ENCODE data around the gene HECTD4.

The HECTD4 gene

GRCh38 chr12:112317481-112317880 lies 64.8 kb downstream of the HECTD4 start:
- DNase-seq, result no peak

- DNase-seq, result no peak
These were observed 67.2 kb downstream of the HECTD4 start for GRCh38 chr12:112314981-112315380.

DNA sequence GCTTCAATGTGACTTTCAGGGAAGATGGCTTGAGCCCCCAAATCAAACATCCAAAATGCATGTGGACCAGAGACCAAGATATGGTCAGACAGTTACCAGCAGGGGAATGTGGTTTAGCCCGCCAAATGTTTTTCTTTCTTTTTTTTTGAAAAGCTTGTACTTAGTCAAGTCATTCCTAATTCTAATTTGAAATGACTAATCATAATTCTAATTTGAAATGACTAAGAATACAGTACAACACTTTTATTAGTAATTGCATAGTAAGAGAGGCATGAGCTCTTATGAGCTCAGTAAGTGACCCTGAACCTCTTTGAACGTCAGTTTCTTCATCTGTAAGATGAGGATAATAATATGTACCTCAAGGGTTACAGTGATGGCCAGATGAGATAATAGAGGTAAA lies 72.4 kb downstream of the HECTD4 start:
- no peak for DNase-seq

DNA sequence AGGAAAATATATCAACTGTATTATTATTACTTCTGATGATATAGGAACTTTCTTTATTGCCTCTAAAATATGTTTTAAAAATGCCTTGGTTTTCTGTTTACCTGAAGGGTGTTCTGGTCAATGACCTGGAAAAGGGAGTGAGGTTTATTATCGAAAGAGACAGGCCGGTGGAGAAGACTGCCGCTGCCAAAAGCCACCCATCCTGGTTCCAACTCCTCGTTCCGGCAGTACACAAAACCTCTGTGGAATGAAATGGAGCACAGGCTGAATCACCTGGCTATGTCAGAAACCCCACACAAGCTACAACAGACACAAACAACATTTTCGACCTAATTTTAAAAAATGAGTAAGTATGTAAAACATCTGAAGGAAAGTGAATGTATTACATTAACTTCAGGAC lies 73.6 kb downstream of the HECTD4 start:
- no peak for DNase-seq

DNA sequence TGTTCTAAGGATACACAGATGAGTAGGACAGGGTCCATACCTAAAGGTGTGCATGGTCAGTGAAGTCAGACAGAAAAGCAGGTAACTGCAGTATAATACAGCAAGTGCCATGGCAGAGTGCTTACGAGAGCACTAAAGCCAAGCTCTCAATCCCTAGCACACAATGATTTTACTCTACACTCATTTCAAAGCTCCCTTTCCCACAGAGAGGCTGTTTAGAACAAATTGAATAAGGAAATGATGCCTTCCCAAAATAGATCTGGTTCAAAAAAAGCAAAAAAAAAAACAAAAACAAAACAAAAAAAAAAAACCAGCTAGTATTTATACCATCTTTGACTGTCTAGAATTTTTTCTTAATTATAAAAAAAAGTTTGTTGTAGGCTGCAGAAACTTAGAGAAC lies 74.1 kb downstream of the HECTD4 start:
- DNase-seq, result no peak

DNA sequence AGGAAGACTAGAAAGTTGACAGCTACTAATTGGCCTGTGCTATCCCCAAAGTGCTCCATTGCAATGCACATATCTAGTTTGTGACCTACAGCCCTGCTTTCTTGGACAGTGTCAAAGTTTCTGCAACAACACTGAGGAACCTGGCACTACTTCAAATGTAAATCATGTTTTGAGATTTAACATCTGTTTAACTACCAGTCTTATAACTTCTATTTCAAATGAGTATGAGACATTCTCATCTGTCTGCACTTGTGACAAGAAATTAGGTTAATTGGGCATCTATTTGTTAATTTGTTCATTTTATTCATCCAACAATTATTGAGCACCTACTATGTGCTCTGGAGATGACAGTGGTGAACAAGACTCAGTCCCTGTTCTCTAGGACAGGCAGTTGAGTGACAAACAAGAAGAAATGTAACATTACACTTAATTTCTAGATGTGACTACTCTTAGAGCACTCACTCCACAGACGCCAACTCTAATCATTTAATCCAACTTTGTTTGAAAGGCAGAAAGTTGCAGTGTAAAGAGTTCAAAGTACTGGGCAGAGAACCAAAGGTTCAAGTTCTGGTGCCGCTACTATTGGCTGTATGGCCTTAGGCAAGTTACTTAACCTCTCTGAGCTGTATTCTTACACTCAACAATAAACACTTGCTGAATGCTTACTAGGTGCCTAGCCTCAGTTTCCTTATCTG lies 74.8 kb downstream of the HECTD4 start:
- DNase-seq, result no peak

- no peak for DNase-seq
These were observed 76.3 kb downstream of the HECTD4 start for GRCh38 chr12:112305951-112306350.

- no peak for DNase-seq
These were observed 77.8 kb downstream of the HECTD4 start for GRCh38 chr12:112304436-112304835.

GRCh38 chr12:112303799-112304198 lies 78.4 kb downstream of the HECTD4 start:
- no peak for DNase-seq

DNA sequence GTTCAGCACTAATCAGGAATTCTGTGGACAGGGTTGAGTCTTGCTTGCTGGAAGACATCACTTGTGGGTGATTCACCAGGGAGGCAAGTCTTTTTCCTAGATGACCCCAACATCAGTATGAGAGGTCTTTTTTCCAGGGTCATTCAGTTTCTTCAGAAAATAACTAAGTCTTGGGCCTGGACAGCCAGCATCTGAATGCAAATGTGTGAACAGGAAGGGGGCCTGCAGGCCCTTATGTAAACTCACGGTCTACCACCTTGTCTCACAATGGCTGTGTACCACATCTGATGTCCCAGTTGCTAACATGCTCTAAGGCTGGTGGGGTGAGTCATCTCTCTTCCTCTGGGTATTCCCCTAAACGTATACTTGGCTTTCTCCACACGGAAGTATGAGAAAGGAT lies 79.2 kb downstream of the HECTD4 start:
- DNase-seq, result peak; percentile 59

- DNase-seq, result no peak
These were observed 82.5 kb downstream of the HECTD4 start for GRCh38 chr12:112299704-112300103.

- no peak for DNase-seq
These were observed 85.0 kb downstream of the HECTD4 start for GRCh38 chr12:112297188-112297587.

DNA sequence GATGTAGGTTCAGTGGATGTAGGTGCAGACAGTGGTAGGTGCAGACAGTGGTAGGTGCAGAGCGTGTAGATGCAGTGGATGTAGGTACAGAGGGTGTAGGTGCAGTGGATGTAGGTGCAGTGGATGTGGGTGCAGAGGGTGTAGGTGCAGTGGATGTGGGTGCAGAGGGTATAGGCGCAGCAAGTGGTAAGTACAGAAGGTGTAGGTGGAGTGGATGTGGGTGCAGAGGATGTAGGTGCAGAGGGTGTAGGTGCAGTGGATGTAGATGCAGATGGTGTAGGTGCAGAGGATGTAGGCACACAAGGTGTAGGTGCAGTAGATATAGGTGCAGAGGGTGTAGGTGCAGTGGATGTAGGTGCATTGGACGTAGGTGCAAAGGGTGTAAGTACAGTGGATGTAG lies 86.0 kb downstream of the HECTD4 start:
- no peak for DNase-seq

DNA sequence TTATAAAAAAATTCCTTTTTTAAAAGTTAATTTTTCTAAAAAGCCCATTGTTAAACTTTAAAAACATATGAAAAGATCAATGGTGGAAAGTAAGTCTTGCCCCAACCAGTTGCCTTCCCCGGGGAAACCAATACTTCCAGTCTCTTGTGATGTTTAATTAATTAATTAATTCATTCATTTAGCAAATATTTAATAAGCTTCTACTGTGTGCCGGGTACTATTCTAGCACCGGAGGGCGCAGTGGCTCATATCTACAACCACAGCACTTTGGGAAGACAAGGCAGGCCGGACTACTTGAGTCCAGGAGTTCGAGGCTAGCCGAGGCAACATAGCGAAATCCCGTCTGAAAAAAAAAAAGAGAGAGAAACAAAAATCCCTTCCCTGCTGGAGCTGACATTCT lies 87.4 kb downstream of the HECTD4 start:
- DNase-seq, result no peak

DNA sequence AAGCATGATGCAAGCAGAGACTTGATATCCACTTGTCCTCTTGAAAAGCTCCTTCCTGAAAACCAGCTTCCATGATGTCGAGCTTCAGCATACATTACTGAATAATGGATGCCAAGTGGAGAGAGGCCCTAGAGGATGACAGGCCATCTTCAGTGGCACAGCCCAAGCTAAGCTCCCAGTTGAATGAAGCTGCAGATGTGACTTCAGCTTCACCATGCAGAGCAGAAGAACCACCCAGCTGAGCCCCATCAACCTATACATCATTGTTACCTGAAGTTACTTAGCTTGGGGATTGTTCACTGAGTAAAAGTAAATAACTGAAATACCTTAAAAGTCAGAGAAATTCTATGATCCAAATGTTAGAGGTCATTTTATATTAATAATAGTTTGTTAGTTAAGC lies 93.6 kb downstream of the HECTD4 start:
- no peak for DNase-seq

DNA sequence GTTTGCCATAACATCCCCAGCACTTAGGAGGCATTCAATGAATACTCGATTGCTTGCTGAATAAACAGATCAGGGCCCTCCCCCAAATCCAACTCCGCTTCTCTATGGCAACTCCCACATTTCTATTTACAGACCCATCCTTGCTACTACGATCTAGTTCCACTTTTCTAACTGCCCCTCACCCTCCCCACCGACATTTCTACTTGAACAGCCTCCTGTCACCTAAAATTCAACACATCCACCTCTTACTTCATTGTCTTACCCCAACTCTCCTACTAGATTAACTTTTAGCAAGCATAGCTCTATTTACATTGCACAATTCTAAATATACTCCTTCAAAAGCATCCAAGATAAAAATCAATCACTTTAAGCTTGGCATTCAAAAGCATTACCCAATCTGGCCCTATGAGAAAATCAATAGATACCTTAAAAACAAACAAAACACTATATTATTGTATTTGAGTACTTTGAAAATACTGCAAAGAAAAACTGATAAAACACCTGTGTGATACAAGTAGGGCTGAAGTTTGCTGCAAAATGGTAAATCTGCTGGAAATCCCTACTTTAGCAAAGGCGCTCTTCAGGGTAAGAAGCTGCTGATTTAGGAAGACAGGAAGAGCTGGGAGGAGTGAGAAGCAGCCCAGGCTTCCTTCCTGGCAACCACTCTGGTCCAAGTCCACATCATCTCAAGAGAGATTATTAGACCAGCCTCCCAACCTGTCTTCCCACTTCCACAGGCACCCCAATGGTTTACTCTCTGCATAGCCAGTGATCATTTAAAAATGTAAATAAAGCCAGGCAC lies 96.4 kb downstream of the HECTD4 start:
- no peak for DNase-seq

DNA sequence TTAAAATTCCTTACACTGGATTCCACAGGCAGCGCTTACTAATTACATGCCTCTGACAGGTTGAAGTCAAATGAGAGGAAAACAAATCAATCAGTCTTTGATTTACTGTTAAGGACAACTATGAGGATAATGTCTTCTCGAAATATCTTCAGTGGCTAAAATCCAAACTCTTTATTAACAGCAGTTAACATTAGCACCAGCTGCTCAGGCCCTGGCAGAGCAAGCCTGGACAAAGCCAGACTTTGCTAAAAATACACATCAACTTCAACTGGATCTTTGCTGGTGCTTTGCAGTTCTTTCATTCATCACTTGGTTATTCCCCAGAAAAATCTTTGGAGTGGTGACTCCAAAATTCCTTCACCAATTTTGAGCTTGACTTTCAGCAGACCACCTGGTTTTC lies 98.7 kb downstream of the HECTD4 start:
- DNase-seq, result no peak

GRCh38 chr12:112282920-112283319 lies 99.3 kb downstream of the HECTD4 start:
- DNase-seq, result no peak

- no peak for DNase-seq
These were observed 106.4 kb downstream of the HECTD4 start for GRCh38 chr12:112275836-112276235.

DNA sequence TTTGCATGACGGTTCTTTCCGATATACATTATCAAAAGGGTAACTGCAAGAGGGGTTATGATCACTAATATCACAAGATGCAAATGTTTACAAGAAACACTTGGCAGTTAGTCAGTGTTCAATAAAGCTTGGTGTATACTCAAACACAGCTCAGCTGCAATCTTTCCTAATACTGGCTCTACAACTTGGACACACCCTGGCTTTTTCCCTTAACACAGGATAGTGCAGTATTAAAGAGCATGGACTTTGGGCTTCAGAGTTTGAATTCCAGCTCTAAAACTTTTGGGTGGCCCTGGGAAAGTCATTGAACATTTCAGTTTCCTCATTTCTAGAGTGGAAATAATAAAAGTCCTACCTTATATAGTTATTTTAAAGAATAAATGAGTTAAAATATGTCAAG lies 107.0 kb downstream of the HECTD4 start:
- no peak for DNase-seq

DNA sequence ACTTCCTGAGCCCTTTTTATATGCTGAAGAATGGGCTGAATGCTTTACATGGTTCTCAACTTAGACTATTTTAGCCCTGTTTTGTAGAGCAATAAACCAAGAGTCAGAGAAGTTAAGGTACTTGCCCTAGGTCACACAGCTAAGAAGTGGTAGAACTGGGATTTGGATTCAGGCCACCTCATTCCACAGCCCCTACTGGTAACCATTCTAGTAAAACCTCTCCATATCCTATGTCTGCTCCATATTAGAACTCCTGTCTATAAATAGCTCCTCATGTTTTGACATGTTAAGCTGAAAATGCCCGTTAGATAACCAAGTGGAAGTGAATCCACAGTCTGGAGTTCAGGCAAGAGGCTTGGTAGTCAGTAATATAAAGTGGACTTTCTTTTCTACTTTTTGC lies 111.6 kb downstream of the HECTD4 start:
- DNase-seq, result no peak

- no peak for DNase-seq
These were observed 115.8 kb downstream of the HECTD4 start for GRCh38 chr12:112266473-112266872.

- DNase-seq, result no peak
These were observed 120.7 kb downstream of the HECTD4 start for GRCh38 chr12:112261559-112261958.

DNA sequence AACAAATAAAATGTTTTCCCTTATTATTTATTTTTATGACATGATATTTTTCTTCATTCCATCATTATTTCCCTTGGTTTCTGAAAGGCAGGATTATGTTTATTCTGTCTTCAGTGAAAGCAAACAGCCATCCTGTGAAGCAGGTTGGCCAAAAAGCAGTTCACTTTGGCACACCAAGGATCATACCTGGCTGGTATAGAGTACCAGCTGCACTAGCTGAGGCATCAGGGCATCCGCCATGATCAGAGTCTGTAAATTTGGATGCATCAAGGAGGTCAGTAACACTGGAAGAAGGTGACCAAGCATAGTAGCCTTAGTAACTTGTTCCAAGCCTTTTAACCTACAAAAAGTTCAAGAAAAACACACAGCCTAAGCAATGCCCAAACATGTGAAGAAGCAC lies 123.3 kb downstream of the HECTD4 start:
- DNase-seq, result no peak

GRCh38 chr12:112256780-112257179 lies 125.5 kb downstream of the HECTD4 start:
- DNase-seq, result no peak

Data from activated CD8-positive, alpha-beta memory T cell treated with anti-CD3 and anti-CD28 coated beads for 24 hours (primary cell).